Measurements from ENCODE around the gene BOLA3. TPM values are rescaled to one million over a fixed set of nuclear protein-coding genes. Genes with fewer than 3 reads are reported as not detected.

Gene BOLA3
- total and polyA plus RNA-seq, 4 donors: 9.5 to 35.2 (median 27.1) TPM

GRCh38 chr2:74092275-74092674 is 55.4 kb downstream of the BOLA3 start:
- no peak overlapping the region for H3K4me3 ChIP-seq (ENCODE audit: low read depth in 1 of 3, low read length in 3 of 3)
- DNase-seq (ENCODE audit: low spot score): no peak
- WGBS: 93% methylated on average over 7 of the region's 7 CpGs
- no peak overlapping the region for H3K9ac ChIP-seq (ENCODE audit: low read depth in 1 of 2, low read length in 2 of 2)
- no peak overlapping the region for H3K27ac ChIP-seq (ENCODE audit: low read depth in 1 of 2, low read length in 2 of 2)
- TF ChIP-seq, protein P1, sequence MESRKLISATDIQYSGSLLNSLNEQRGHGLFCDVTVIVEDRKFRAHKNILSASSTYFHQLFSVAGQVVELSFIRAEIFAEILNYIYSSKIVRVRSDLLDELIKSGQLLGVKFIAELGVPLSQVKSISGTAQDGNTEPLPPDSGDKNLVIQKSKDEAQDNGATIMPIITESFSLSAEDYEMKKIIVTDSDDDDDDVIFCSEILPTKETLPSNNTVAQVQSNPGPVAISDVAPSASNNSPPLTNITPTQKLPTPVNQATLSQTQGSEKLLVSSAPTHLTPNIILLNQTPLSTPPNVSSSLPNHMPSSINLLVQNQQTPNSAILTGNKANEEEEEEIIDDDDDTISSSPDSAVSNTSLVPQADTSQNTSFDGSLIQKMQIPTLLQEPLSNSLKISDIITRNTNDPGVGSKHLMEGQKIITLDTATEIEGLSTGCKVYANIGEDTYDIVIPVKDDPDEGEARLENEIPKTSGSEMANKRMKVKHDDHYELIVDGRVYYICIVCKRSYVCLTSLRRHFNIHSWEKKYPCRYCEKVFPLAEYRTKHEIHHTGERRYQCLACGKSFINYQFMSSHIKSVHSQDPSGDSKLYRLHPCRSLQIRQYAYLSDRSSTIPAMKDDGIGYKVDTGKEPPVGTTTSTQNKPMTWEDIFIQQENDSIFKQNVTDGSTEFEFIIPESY (IDR thresholded peaks at IDR 0.05): no peak
- TF ChIP-seq YY1 (IDR thresholded peaks at IDR 0.05) (no peak), ATF3 (IDR thresholded peaks at IDR 0.05) (no peak), FOXA1 (IDR thresholded peaks at IDR 0.05) (no peak), CTCF (IDR thresholded peaks at IDR 0.05; ENCODE audit: low read depth, low read length, missing input control) (no peak), NR2F2 (IDR thresholded peaks at IDR 0.05) (no peak)
- H3K4me1 ChIP-seq (ENCODE audit: control insufficient read depth in 4 of 4, insufficient read depth in 4 of 4, low read length in 3 of 4): no peaks in the 10 kb centered on the region
- no peaks in the 10 kb centered on the region for H3K27me3 ChIP-seq (ENCODE audit: control insufficient read depth in 4 of 4, insufficient read depth in 4 of 4, low read length in 3 of 4)
- H3K9me3 ChIP-seq (ENCODE audit: control insufficient read depth in 4 of 4, low read length in 3 of 4): no peaks in the 10 kb centered on the region
- peaks cover 13 to 65% (median 29%) of the 10 kb centered on the region in 4 donors for H3K36me3 ChIP-seq (ENCODE audit: control insufficient read depth in 4 of 4, insufficient read depth in 3 of 4, low read depth in 1 of 4, low read length in 3 of 4)

DNA sequence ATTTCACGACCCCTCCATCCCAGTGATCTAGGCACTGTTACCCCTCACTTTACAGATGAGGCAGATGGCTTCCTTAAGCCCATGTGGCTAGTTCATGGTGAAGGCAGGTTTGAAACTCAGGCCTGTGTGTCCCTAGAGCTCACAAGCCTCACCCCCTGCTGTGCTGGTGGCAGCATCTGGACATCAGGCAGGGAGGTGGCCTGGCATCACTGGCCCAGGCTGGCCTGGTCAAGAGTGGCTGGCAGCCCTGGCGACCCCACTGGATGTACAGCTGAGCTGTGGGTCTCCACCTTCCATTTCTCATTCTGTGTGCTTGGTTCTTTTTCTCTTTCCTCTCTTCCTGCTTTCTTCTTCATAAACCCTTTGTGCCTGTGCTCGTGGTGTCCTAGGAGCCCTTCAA is 56.3 kb downstream of the BOLA3 start:
- H3K4me3 ChIP-seq (ENCODE audit: low read depth in 1 of 3, low read length in 3 of 3): no peak overlapping the region
- peaks cover 13 to 66% (median 31%) of the 10 kb centered on the region in 4 donors for H3K36me3 ChIP-seq (ENCODE audit: control insufficient read depth in 4 of 4, insufficient read depth in 3 of 4, low read depth in 1 of 4, low read length in 3 of 4)
- H3K27ac ChIP-seq (ENCODE audit: low read depth in 1 of 2, low read length in 2 of 2): no peak overlapping the region
- no peak for TF ChIP-seq RXRA (IDR thresholded peaks at IDR 0.05)
- TF ChIP-seq NR2F2 (IDR thresholded peaks at IDR 0.05): no peak
- TF ChIP-seq, protein P2, sequence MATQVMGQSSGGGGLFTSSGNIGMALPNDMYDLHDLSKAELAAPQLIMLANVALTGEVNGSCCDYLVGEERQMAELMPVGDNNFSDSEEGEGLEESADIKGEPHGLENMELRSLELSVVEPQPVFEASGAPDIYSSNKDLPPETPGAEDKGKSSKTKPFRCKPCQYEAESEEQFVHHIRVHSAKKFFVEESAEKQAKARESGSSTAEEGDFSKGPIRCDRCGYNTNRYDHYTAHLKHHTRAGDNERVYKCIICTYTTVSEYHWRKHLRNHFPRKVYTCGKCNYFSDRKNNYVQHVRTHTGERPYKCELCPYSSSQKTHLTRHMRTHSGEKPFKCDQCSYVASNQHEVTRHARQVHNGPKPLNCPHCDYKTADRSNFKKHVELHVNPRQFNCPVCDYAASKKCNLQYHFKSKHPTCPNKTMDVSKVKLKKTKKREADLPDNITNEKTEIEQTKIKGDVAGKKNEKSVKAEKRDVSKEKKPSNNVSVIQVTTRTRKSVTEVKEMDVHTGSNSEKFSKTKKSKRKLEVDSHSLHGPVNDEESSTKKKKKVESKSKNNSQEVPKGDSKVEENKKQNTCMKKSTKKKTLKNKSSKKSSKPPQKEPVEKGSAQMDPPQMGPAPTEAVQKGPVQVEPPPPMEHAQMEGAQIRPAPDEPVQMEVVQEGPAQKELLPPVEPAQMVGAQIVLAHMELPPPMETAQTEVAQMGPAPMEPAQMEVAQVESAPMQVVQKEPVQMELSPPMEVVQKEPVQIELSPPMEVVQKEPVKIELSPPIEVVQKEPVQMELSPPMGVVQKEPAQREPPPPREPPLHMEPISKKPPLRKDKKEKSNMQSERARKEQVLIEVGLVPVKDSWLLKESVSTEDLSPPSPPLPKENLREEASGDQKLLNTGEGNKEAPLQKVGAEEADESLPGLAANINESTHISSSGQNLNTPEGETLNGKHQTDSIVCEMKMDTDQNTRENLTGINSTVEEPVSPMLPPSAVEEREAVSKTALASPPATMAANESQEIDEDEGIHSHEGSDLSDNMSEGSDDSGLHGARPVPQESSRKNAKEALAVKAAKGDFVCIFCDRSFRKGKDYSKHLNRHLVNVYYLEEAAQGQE (IDR thresholded peaks at IDR 0.05): no peak
- TF ChIP-seq TAF1 (conservative IDR thresholded peaks at IDR 0.05): no peak
- TF ChIP-seq RAD21 (IDR thresholded peaks at IDR 0.05): no peak
- no peak for TF ChIP-seq JUND (IDR thresholded peaks at IDR 0.05)
- no peak for TF ChIP-seq GABPA (IDR thresholded peaks at IDR 0.05 in 1 of 2, conservative IDR thresholded peaks at IDR 0.05 in 1 of 2)
- no peak for TF ChIP-seq ATF3 (IDR thresholded peaks at IDR 0.05)
- TF ChIP-seq FOXA2 (IDR thresholded peaks at IDR 0.05): no peak
- TF ChIP-seq, protein P3, sequence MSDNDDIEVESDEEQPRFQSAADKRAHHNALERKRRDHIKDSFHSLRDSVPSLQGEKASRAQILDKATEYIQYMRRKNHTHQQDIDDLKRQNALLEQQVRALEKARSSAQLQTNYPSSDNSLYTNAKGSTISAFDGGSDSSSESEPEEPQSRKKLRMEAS (IDR thresholded peaks at IDR 0.05): no peak
- TF ChIP-seq, protein P1 (IDR thresholded peaks at IDR 0.05): no peak
- no peak for TF ChIP-seq YY1 (IDR thresholded peaks at IDR 0.05)
- no peak for TF ChIP-seq CTCF (IDR thresholded peaks at IDR 0.05; ENCODE audit: low read depth, low read length, missing input control)
- no peak for TF ChIP-seq HNF4A (conservative IDR thresholded peaks at IDR 0.05)
- TF ChIP-seq EGR1 (IDR thresholded peaks at IDR 0.05; ENCODE audit: low read depth in 2 of 2): no peak
- TF ChIP-seq SP1 (IDR thresholded peaks at IDR 0.05): no peak
- TF ChIP-seq FOXA1 (IDR thresholded peaks at IDR 0.05): no peak
- TF ChIP-seq HNF4G (IDR thresholded peaks at IDR 0.05): no peak
- no peaks in the 10 kb centered on the region for H3K27me3 ChIP-seq (ENCODE audit: control insufficient read depth in 4 of 4, insufficient read depth in 4 of 4, low read length in 3 of 4)
- 95% methylated on average over 3 of the region's 3 CpGs for WGBS
- no peaks in the 10 kb centered on the region for H3K4me1 ChIP-seq (ENCODE audit: control insufficient read depth in 4 of 4, insufficient read depth in 4 of 4, low read length in 3 of 4)
- no peaks in the 10 kb centered on the region for H3K9me3 ChIP-seq (ENCODE audit: control insufficient read depth in 4 of 4, low read length in 3 of 4)
- DNase-seq (ENCODE audit: low spot score): no peak
- H3K9ac ChIP-seq (ENCODE audit: low read depth in 1 of 2, low read length in 2 of 2): no peak overlapping the region

All from liver (tissue), 9 donors.